IPS-18a (cell line): ENCODE measurements around the gene SIX5.
"Not testable (repeated sequence)": the region's sequence is repeated elsewhere in the genome, so short reads cannot be mapped to it uniquely, and the experiment has no call there.

Experiments
- H3K27ac ChIP-seq: one replicate; pipeline ENCODE4 v1.5.1; 2013; ENCODE audit warnings: low read length
- H3K27me3 ChIP-seq: one replicate; pipeline ENCODE4 v1.6.1; 2013; ENCODE audit warnings: mild to moderate bottlenecking, low read length; ENCODE audit not compliant: control insufficient read depth, insufficient read depth
- H3K36me3 ChIP-seq: one replicate; pipeline ENCODE4 v1.6.1; 2013; ENCODE audit warnings: low read depth, low read length; ENCODE audit not compliant: control insufficient read depth
- H3K4me1 ChIP-seq: one replicate; pipeline ENCODE4 v1.6.1; 2013; ENCODE audit warnings: low read depth, low read length; ENCODE audit not compliant: control insufficient read depth
- H3K4me3 ChIP-seq: one replicate; pipeline ENCODE4 v1.5.1; 2013; ENCODE audit warnings: low read length
- H3K9ac ChIP-seq: one replicate; pipeline ENCODE4 v1.6.1; 2013; ENCODE audit warnings: mild to moderate bottlenecking, low read length, moderate library complexity
- H3K9me3 ChIP-seq: one replicate; pipeline ENCODE4 v1.6.1; 2013; ENCODE audit warnings: low read depth, low read length; ENCODE audit not compliant: control insufficient read depth

The SIX5 gene

DNA sequence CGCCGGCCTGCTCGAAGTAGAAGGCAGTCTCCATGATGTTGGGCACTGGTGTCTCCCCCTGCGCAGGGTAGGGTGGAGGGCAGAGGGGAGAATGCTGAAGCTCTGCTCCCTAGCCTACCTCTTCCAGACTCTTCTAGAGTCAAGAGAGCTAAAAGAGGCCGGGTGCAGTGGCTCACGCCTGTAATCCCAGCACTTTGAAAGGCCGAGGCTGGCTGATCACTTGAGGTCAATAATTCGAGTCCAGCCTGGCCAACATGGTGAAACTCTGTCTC lies 35.8 kb upstream of the SIX5 start:
- Histone ChIP-seq H3K9me3 (no peaks in the 10 kb centered on the region), H3K4me1 (no peaks in the 10 kb centered on the region), H3K27me3 (no peaks in the 10 kb centered on the region), H3K36me3 (no peaks in the 10 kb centered on the region), H3K9ac (no peak overlapping the region), H3K4me3 (no peak overlapping the region), H3K27ac (no peak overlapping the region)

DNA sequence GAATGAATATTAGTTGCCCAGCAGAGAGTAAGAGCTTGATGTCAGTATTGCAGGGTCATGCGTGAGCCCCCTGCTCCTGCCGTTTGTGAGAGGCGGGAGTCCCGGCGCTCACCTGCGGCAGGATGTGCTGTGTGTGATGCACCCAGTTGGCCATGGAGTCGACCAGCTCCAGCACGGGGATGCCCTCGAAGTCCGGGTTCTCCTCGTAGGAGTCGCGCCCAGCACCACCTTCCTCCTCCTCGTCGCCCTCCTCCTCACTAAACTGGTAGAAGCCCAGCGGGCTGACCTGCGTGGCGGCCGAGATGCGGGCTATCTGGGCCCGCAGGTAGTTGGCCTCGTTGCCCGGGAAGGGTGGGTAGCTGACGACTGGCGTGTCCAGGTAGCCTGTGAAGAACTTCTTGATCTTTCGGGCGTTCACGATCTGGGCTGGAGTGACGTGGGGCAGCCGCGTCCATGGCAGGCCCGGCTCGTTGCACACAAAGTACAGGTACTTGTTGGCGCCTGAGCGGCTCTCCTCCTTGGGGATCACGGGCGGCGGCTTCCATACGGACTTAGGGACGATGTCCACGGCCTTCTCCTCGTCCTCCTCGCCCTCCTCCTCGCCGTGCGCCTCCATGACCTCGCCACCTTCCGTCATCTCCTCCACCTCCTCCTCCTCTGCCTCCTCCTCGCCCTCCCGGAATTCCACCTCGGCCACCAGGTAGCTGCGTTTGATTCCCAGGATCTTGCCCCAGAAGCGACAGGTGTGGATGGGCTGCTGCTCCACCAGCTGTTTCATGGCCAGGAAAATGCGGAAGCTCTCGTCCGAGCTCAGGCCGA lies 35.3 kb upstream of the SIX5 start:
- Histone ChIP-seq H3K36me3 (no peaks in the 10 kb centered on the region), H3K4me1 (no peaks in the 10 kb centered on the region), H3K4me3 (no peak overlapping the region), H3K27ac (no peak overlapping the region), H3K9ac (no peak overlapping the region), H3K9me3 (no peaks in the 10 kb centered on the region), H3K27me3 (peaks cover under 1% of the 10 kb centered on the region)

DNA sequence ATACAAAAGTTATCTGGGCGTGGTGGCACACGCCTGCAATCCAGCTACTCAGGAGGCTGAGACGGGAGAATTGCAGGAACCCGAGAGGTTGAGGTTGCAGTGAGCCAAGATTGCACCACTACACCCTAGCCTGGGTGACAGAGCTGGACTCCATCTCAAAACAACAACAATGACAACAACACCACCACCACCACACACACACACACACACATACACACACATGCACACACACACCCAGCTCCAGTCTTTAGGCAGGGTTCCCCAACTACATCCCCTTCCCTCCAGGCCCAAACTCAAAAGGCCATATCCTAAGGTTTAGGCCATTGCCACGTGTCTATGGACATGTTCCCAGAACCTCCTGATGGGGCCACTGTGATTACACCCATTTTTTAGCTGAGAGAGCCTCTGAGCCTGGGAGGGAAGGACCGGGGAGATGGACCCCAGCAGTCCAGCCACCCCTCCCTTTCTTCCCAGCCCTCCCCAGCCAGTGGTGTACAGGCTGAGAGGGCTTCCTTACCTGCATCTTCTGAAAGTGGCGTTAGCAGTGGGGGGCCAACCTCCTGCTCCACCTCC lies 32.6 kb upstream of the SIX5 start:
- Histone ChIP-seq H3K9ac (no peak overlapping the region), H3K36me3 (no peaks in the 10 kb centered on the region), H3K9me3 (no peaks in the 10 kb centered on the region), H3K27me3 (peaks cover 3% of the 10 kb centered on the region), H3K27ac (no peak overlapping the region), H3K4me1 (no peaks in the 10 kb centered on the region), H3K4me3 (no peak overlapping the region)

DNA sequence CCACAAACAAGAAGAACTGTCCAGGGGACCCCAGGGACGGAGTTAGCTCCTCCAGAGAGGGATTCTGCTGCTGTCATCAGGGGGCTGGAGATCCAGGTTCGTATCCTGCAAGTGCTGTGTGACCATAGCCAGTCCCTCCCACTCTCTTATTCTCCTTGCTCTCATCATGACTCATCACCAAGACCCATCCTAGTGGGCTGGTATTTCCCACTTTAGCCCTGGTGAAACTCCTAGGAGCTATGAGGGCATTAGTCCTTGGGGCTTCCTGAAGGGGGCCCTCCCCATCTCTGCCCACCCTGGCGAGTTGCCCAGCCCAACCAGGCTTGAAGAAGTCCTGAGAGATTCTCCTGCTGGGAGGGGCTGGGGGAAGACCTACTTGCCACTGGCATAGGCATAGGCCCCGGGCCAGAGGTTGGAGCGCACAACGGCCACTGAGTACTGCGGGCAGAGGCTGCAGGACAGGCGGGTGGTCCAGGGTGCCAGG lies 31.1 kb upstream of the SIX5 start:
- no peaks in the 10 kb centered on the region for H3K4me1 ChIP-seq
- H3K4me3 ChIP-seq, result no peak overlapping the region
- no peaks in the 10 kb centered on the region for H3K36me3 ChIP-seq
- H3K9me3 ChIP-seq, result no peaks in the 10 kb centered on the region
- peaks cover 3% of the 10 kb centered on the region for H3K27me3 ChIP-seq
- no peak overlapping the region for H3K27ac ChIP-seq
- no peak overlapping the region for H3K9ac ChIP-seq

DNA sequence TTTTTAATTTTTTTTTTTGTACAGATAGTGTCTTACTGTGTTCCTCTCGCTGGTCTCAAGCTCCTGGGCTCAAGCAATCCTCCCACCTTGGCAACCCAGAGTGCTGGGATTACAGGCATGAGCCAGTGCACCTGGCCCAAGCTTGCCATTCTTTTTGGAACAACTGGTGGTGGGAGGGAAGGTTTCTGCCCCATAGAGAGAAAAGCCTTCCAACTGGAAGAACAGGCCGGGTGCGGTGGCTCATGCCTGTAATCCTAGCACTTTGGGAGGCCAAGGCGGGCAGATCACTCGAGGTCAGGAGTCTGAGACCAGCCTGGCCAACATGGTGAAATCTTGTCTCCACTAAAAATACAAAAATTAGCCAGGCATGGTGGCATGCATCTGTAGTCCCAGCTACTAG lies 30.5 kb upstream of the SIX5 start:
- H3K9me3 ChIP-seq, H3K4me3 ChIP-seq, H3K36me3 ChIP-seq, H3K27ac ChIP-seq, H3K27me3 ChIP-seq, H3K9ac ChIP-seq, H3K4me1 ChIP-seq: not testable (repeated sequence)

DNA sequence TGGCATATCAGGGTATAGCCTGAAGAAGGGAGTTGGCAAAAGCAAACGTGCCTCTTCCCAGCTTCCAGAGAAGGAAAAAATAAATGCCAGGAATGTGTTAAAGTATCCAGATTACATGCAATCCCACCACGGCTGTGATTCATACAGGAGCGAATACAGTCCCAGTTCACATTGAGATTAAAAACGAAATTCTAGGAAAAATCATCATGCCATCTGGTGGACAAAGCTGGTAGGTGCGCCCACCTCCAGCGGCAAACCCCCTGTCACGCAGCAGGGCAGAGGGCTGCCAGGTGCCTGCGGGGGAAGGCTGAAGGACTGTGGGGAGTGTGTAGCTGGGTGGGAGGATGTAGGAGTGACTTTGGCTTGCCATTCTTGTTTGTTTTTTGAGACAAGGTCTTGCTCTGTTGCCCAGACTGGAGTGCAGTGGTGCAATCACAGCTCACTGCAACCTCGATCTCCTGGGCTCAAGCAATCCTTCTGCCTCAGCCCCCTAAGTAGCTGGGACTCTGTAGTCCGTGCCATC lies 30.0 kb upstream of the SIX5 start:
- H3K4me3 ChIP-seq, result no peak overlapping the region
- no peaks in the 10 kb centered on the region for H3K4me1 ChIP-seq
- peaks cover 3% of the 10 kb centered on the region for H3K27me3 ChIP-seq
- H3K9ac ChIP-seq, result no peak overlapping the region
- H3K36me3 ChIP-seq, result no peaks in the 10 kb centered on the region
- no peak overlapping the region for H3K27ac ChIP-seq
- no peaks in the 10 kb centered on the region for H3K9me3 ChIP-seq

DNA sequence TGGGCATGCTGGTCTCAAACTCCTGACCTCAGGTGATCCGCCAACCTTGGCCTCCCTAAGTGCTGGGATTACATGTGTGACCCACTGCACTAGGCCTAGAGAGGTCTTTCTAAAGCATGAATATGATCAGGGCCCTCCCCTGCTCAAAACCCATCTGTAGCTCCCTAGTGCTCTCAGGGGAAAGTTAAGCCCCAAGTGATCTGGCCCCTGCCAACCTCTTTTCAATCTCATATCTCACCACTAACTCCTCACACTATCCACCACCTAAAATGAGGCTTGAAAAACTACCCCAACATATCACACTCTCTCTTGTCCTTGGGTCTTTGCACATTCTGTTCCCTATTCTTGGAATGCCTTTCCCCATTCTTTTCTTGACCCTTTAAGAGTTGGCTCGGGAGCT lies 25.6 kb upstream of the SIX5 start:
- Histone ChIP-seq H3K27me3 (peaks cover 3% of the 10 kb centered on the region), H3K4me3 (no peak overlapping the region), H3K27ac (no peak overlapping the region), H3K9ac (no peak overlapping the region), H3K36me3 (peaks cover 5% of the 10 kb centered on the region), H3K4me1 (peaks cover 9% of the 10 kb centered on the region), H3K9me3 (no peaks in the 10 kb centered on the region)

DNA sequence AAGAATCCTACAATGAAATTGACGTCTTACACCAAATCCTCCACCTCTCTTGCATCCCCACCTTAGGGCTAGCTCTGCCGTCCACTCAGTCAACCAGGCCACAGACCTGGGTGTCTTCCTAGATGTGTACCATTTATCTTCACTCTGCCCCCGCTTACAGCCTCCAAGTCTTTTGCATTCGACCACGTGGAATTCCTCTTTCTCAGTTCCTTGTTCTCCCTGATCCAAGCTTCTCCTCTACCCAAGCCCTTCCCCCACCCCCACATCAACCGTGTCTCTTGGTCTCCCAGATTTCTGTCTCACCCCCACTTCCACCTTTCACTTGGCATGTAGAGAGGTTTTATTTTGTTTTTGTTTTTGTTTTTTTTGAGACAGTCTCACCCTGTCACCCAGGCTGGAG lies 24.8 kb upstream of the SIX5 start:
- Histone ChIP-seq H3K9ac (no peak overlapping the region), H3K36me3 (peaks cover 12% of the 10 kb centered on the region), H3K27me3 (no peaks in the 10 kb centered on the region), H3K27ac (no peak overlapping the region), H3K4me3 (no peak overlapping the region), H3K4me1 (peaks cover 9% of the 10 kb centered on the region), H3K9me3 (no peaks in the 10 kb centered on the region)

DNA sequence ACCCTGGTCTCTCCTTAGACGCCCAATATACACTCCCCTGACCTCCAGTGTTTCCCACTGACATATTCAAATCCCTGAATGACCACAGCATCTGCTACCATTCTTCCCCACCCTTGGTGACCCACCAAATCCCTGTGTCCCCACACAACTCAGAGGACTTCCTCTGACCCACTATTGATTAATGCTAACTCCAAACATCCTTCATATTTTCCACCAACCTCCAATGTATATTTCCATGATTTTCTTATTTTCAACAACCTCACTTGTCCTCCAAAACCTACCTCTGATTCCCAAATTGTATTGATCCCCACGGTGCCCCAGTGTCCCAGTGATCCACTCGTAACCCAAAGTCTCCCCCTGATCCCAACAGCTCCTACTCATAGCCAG lies 24.1 kb upstream of the SIX5 start:
- Histone ChIP-seq H3K4me3 (peak overlapping the region; percentile 11), H3K27ac (peak overlapping the region; percentile 14), H3K4me1 (peaks cover 9% of the 10 kb centered on the region), H3K9me3 (no peaks in the 10 kb centered on the region), H3K36me3 (peaks cover 19% of the 10 kb centered on the region), H3K27me3 (no peaks in the 10 kb centered on the region), H3K9ac (no peak overlapping the region)

DNA sequence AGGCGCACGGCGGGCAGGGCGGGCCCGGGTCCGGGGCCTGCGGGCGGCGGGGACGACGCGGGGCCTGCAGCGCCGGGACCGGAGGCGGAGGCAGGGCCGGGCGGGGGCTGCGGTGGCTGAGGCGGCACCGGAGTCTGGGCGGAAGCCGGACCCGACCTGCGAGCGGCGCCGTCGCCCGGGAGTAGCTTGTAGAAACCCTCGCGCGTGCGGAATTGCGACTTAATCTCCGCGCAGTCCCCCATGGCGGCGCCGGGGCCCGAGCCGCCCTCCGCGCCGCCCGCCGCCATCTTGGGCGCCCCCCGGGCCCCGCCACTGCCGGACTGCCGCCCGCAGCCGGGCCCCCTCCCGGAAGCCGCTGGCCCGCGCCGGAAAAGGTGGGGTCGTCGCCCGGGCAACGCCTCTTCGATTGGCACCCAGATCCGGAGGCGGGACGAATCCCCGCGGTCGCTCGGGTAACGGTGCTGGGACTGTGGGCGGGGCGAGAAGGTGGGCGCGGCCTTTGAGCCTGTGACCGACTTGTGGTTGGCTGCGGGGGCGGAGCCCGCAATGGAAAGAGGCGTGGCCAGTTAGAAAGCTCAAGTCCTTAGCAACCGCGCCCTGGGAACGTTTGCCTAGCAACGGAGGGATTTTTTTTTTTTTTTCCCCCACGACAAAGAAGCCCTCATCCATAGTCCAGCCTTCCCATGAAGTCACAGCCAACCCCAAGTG lies 23.6 kb upstream of the SIX5 start, which contains the start of gene DMWD:
TSS of gene DMWD (minus strand) at position 376 of the 708 bp plus-strand sequence. CDS start at position 287, 89 bp downstream.
- Histone ChIP-seq H3K4me1 (peaks cover 9% of the 10 kb centered on the region), H3K9me3 (no peaks in the 10 kb centered on the region), H3K27me3 (no peaks in the 10 kb centered on the region), H3K4me3 (peak within 1 kb of the TSS; percentile 88), H3K9ac (peak within 1 kb of the TSS; percentile 68), H3K27ac (peak within 1 kb of the TSS; percentile 14), H3K36me3 (peaks cover 22% of the 10 kb centered on the region)

DNA sequence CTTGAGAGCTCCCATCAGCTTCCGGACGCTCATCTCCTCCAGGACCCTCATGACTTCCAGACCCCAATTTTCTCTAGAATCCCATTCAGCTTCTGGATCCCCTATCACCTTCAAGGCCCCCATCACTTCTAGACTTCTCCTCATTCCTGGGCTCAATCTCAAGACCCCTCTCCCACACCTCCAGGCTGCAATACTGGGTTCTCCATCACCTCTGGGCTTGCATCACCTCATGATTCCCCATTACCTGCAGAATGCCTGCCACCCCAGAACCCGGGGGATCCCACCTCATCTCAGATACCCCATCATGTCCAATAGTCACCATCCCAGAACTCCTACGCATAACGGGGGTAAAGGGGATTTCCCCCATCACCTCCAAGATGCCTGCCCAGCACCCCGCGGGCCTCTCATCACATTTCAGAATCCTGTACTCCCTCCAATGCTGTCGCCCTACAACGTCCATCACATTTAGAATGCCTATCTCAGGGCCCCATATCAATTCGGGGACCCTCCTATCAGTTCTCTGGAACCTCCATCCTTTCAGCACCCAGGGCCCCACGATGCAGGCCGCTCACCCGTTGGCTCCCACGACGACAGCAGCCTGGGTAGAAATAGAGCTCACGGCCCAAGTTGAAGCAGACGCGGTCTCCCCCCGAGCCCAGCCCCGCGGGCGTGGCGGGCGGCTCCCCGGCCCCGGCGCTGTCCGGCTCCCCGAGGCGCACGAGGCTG lies 22.9 kb upstream of the SIX5 start:
- no peaks in the 10 kb centered on the region for H3K9me3 ChIP-seq
- H3K4me3 ChIP-seq, result peak overlapping the region; percentile 88
- H3K27ac ChIP-seq, result no peak overlapping the region
- peak overlapping the region; percentile 68 for H3K9ac ChIP-seq
- H3K4me1 ChIP-seq, result peaks cover 9% of the 10 kb centered on the region
- H3K27me3 ChIP-seq, result no peaks in the 10 kb centered on the region
- peaks cover 29% of the 10 kb centered on the region for H3K36me3 ChIP-seq
